Neural progenitor cell (in vitro differentiated cells): ENCODE data around the gene VTI1A.

ENCODE experiments used
- EZH2 ChIP-seq: fragments of 200-600 bp; sonication (generic); IDR thresholded peaks from 2 replicates; pipeline ENCODE4 v1.6.1; 2017; ENCODE audit warnings: antibody characterized with exemption, mild to moderate bottlenecking, moderate library complexity
- EZH2phosphoT487 ChIP-seq: fragments of 200-600 bp; sonication (generic); IDR thresholded peaks from 2 replicates; pipeline ENCODE4 v1.6.1; 2017; ENCODE audit warnings: antibody characterized with exemption
- TF ChIP-seq, protein P1 (sequence below): fragments of 200-600 bp; sonication (generic); IDR thresholded peaks from 2 replicates; pipeline ENCODE4 v1.5.1; 2017; ENCODE audit warnings: antibody characterized with exemption, mild to moderate bottlenecking

GRCh38 chr10:112465299-112465883, 18.4 kb downstream of the VTI1A start:
- TF ChIP-seq, protein P1, sequence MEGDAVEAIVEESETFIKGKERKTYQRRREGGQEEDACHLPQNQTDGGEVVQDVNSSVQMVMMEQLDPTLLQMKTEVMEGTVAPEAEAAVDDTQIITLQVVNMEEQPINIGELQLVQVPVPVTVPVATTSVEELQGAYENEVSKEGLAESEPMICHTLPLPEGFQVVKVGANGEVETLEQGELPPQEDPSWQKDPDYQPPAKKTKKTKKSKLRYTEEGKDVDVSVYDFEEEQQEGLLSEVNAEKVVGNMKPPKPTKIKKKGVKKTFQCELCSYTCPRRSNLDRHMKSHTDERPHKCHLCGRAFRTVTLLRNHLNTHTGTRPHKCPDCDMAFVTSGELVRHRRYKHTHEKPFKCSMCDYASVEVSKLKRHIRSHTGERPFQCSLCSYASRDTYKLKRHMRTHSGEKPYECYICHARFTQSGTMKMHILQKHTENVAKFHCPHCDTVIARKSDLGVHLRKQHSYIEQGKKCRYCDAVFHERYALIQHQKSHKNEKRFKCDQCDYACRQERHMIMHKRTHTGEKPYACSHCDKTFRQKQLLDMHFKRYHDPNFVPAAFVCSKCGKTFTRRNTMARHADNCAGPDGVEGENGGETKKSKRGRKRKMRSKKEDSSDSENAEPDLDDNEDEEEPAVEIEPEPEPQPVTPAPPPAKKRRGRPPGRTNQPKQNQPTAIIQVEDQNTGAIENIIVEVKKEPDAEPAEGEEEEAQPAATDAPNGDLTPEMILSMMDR, result no peak
- TF ChIP-seq EZH2, result no peak
- TF ChIP-seq EZH2phosphoT487, result no peak
